Measurements from ENCODE around the gene PRTFDC1. TPM values are rescaled to one million over a fixed set of nuclear protein-coding genes. Genes with fewer than 3 reads are reported as not detected.
A peak's percentile ranks its signal among the peaks of the same experiment; 100 is the strongest.

The PRTFDC1 gene
- total and polyA plus RNA-seq, 2 of the 8 experiments (the other 6 are each of a cell fraction or from before 2014, with no cell fraction given) = 5.9 to 6.6 TPM

DNA sequence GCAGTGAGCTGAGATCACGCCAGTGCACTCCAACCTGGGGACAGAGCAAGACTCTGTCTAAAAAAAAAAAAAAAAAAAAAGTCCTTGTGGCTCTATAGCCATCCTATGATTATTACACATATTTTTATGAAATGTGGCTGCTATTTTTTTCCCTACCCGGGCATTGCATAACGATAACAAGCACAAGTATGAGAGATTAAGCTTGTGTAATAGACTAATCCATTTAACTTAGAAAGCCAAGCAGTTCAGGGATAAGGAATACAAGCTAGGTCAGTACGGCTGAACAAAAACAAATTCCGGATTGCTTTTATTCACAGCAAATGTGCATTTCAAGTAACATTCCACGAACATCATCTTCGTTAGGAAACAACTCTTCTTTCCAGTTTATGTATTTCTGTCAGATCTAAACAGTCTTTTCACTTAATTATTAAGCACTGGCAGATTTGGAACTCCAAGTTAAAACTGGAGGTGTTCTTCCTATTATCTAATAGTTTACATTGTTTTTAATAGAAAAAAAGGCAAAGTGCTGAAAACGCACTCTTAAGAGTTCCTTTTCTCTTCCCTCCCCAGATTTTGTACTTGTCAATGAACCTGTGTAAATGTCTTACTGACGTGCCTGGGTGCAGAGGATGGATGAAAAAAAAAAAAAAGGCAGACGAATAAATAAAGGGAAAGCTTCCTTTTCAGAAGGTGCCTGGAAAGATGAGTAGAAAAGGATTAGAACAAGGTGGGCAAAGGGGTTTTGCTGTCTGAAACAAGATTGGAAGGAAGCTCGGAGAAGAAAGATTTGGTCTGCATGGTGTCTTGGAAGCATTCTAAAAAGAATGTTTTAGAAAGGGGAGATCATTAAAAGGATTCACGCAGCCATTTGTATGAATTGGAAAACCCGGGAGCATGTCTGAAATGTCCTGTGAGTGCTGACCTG lies 81.1 kb downstream of the PRTFDC1 start:
- Histone ChIP-seq H3K27me3 (replicated peaks in 1 of 4; ENCODE audit: control insufficient read depth in 3 of 4, extremely low read depth in 1 of 4, insufficient read depth in 3 of 4, low read length in 3 of 4) (no peaks in the 10 kb centered on the region), H3K23ac (ENCODE audit: insufficient read length) (no peak overlapping the region), H3K27ac (ENCODE audit: low read depth, low read length) (no peak overlapping the region), H3K23me2 (ENCODE audit: low read depth, low read length) (no peaks in the 10 kb centered on the region), H4K8ac (ENCODE audit: extremely low read depth, insufficient read depth, low read length) (no peak overlapping the region), H4K20me1 (replicated peaks in 1 of 2; ENCODE audit: control insufficient read depth in 1 of 2, insufficient read depth in 2 of 2, low read length in 2 of 2) (no peaks in the 10 kb centered on the region), H3K4ac (replicated peaks; ENCODE audit: insufficient read length, low read depth, low read length) (no peak overlapping the region), H3K36me3 (ENCODE audit: control insufficient read depth in 2 of 4, insufficient read depth in 4 of 4, low read length in 3 of 4) (no peaks in the 10 kb centered on the region), H2BK120ac (replicated peaks; ENCODE audit: low read depth, low read length) (no peak overlapping the region), H3K4me3 (ENCODE audit: extremely low read depth in 1 of 4, insufficient read depth in 2 of 4, low read depth in 3 of 4, low read length in 4 of 4) (no peak overlapping the region), H2BK20ac (ENCODE audit: low read length) (no peak overlapping the region), H3K79me2 (ENCODE audit: control insufficient read depth in 1 of 2, insufficient read depth in 2 of 2, low read length in 2 of 2) (no peaks in the 10 kb centered on the region), H4K91ac (replicated peaks; ENCODE audit: insufficient read length, low read length) (no peak overlapping the region), H3K56ac (replicated peaks; ENCODE audit: insufficient read length, low read depth, low read length) (no peak overlapping the region), H4K5ac (ENCODE audit: insufficient read length, low read depth, low read length) (no peak overlapping the region), H3K4me1 (replicated peaks in 1 of 4; ENCODE audit: control insufficient read depth in 3 of 4, insufficient read depth in 4 of 4, low read length in 3 of 4) (peaks cover 0 to 5% (median 0%) of the 10 kb centered on the region in 4 experiments; a peak in 1 of 7 replicates), H2AFZ (ENCODE audit: low read length) (0 out of 2 replicates have a peak overlapping the region, but pooled peaks have one; percentile 1), H3K18ac (ENCODE audit: extremely low read depth, low read length) (no peak overlapping the region), H3K79me1 (ENCODE audit: low read depth, low read length) (no peaks in the 10 kb centered on the region), H3K9ac (replicated peaks in 1 of 4; ENCODE audit: extremely low read depth in 1 of 4, low read depth in 3 of 4, low read length in 3 of 4) (no peak overlapping the region), H2BK15ac (ENCODE audit: low read length) (no peak overlapping the region), H3K4me2 (ENCODE audit: insufficient read depth in 1 of 2, low read depth in 2 of 2, low read length in 2 of 2) (no peak overlapping the region), H3K9me3 (ENCODE audit: insufficient read depth in 2 of 2, low read depth in 1 of 2, low read length in 1 of 2) (0 out of 4 replicates have a peak, but pooled peaks cover 0 to 3% of the 10 kb centered on the region in 2 experiments), H2BK12ac (ENCODE audit: low read depth, low read length) (no peak overlapping the region), H2BK5ac (ENCODE audit: low read depth, low read length) (no peak overlapping the region), H2AK5ac (ENCODE audit: low read depth, low read length) (no peak overlapping the region), H3K14ac (ENCODE audit: insufficient read length) (no peak overlapping the region)
- TF ChIP-seq EZH2 (IDR thresholded peaks at IDR 0.05; ENCODE audit: low read depth, low read length, severe bottlenecking) (no peak), RAD21 (IDR thresholded peaks at IDR 0.05 in 1 of 2, conservative IDR thresholded peaks at IDR 0.05 in 1 of 2; ENCODE audit: low read depth in 2 of 2, low read length in 2 of 2) (no peak), CREB1 (IDR thresholded peaks at IDR 0.05) (no peak), SUZ12 (IDR thresholded peaks at IDR 0.05; ENCODE audit: low read length) (no peak)
- TF ChIP-seq, protein P1, sequence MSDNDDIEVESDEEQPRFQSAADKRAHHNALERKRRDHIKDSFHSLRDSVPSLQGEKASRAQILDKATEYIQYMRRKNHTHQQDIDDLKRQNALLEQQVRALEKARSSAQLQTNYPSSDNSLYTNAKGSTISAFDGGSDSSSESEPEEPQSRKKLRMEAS (IDR thresholded peaks at IDR 0.05) = no peak
- no peak for DNase-seq (ENCODE audit: low read depth in 1 of 2, low spot score in 2 of 2)
- 90% methylated on average over 13 of the region's 13 CpGs; no CpG with 5 or more reads in 1 of the 2 experiments for WGBS, 2 experiments (ENCODE audit: extremely low coverage in 1 of 2, insufficient coverage in 1 of 2, insufficient read length in 1 of 2, insufficient replicate concordance in 2 of 2, low coverage in 1 of 2, low lambda C conversion rate in 2 of 2, missing lambda C conversion rate in 1 of 2)
- no peak for FAIRE-seq
- POLR2A ChIA-PET (ENCODE audit: partially characterized antibody) = interaction anchor here (0.6 kb wide), 1 partner anchor 72 kb away, joined by 3 read pairs; no protein-coding TSS in a partner anchor
- CTCF ChIA-PET (ENCODE audit: partially characterized antibody) = interaction anchor here (0.7 to 1.5 kb wide), 5 partner anchors 8 to 229 kb away, joined by 3 read pairs; no protein-coding TSS in a partner anchor

Data from H1 (cell line).